Mesendoderm (in vitro differentiated cells): ENCODE results near the gene ARMC3.
"Not testable (repeated sequence)": the region's sequence is repeated elsewhere in the genome, so short reads cannot be mapped to it uniquely, and the experiment has no call there.

Source experiments
- DNase-seq: peaks from one replicate; pipeline ENCODE4 v3.0.0; 2013
- H2AK5ac ChIP-seq: 2 replicates; pipeline ENCODE4 v1.6.1; 2013; ENCODE audit warnings: low read length, inconsistent platforms
- H2BK120ac ChIP-seq: 2 replicates; pipeline ENCODE4 v1.6.1; 2013; ENCODE audit warnings: low read depth, mild to moderate bottlenecking, low read length, moderate library complexity, mixed read lengths
- H2BK15ac ChIP-seq: replicated peaks from 2 replicates; pipeline ENCODE4 v1.6.1; 2013; ENCODE audit warnings: low read depth, mild to moderate bottlenecking, moderate library complexity
- H2BK5ac ChIP-seq: 2 replicates; pipeline ENCODE4 v1.6.1; 2013; ENCODE audit warnings: low read length, inconsistent platforms
- H3K18ac ChIP-seq: 2 replicates; pipeline ENCODE4 v1.6.1; 2013; ENCODE audit warnings: mild to moderate bottlenecking, low read length, mixed read lengths
- H3K23ac ChIP-seq: one replicate; pipeline ENCODE4 v1.6.1; 2013; ENCODE audit warnings: low read length
- H3K27ac ChIP-seq: 2 replicates; pipeline ENCODE4 v1.5.1; 2013; ENCODE audit warnings: low read depth, mild to moderate bottlenecking, inconsistent platforms, low read length, moderate library complexity
- H3K27me3 ChIP-seq: 2 replicates; pipeline ENCODE4 v1.6.1; 2013; ENCODE audit warnings: low read length, control low read depth, mild to moderate bottlenecking, inconsistent platforms; ENCODE audit not compliant: insufficient read depth, poor library complexity
- H3K36me3 ChIP-seq: 2 replicates; pipeline ENCODE4 v1.6.1; 2013; ENCODE audit warnings: low read length, inconsistent platforms; ENCODE audit not compliant: control insufficient read depth, insufficient read depth
- H3K4ac ChIP-seq: one replicate; pipeline ENCODE4 v1.6.1; 2013; ENCODE audit warnings: low read depth, mild to moderate bottlenecking, low read length, moderate library complexity
- H3K4me1 ChIP-seq: 2 replicates; pipeline ENCODE4 v1.6.1; 2013; ENCODE audit warnings: low read depth, low read length, inconsistent platforms; ENCODE audit not compliant: control insufficient read depth
- H3K4me2 ChIP-seq: 2 replicates; pipeline ENCODE4 v1.6.1; 2013; ENCODE audit warnings: low read length
- H3K4me3 ChIP-seq: 2 replicates; pipeline ENCODE4 v1.5.1; 2013; ENCODE audit warnings: mild to moderate bottlenecking, low read length
- H3K56ac ChIP-seq: one replicate; pipeline ENCODE4 v1.6.1; 2013; ENCODE audit warnings: low read length
- H3K79me1 ChIP-seq: 2 replicates; pipeline ENCODE4 v1.6.1; 2013; ENCODE audit warnings: low read length, inconsistent platforms
- H3K79me2 ChIP-seq: 2 replicates; pipeline ENCODE4 v1.6.1; 2013; ENCODE audit warnings: mild to moderate bottlenecking, low read length; ENCODE audit not compliant: control insufficient read depth, insufficient read depth
- H3K9ac ChIP-seq: 2 replicates; pipeline ENCODE4 v1.6.1; 2013; ENCODE audit warnings: low read length, inconsistent platforms
- H4K5ac ChIP-seq: one replicate; pipeline ENCODE4 v1.6.1; 2013; ENCODE audit warnings: low read length
- H4K8ac ChIP-seq: one replicate; pipeline ENCODE4 v1.6.1; 2013; ENCODE audit warnings: low read depth, mild to moderate bottlenecking, control low read depth, low read length, moderate library complexity
- WGBS: extraction: QIAGEN DNeasy Blood & Tissue Kit; methylation state at CpG from one replicate; pipeline ENCODE4 v1.1.7; 2013; ENCODE audit warnings: low lambda C conversion rate, missing lambda C conversion rate; ENCODE audit not compliant: insufficient coverage; ENCODE audit errors: extremely low coverage; 5-methylcytosine and 5-hydroxymethylcytosine counted together

ARMC3 gene

GRCh38 chr10:22913474-22914092, 14.3 kb upstream of the ARMC3 start:
- H3K4me2 ChIP-seq = no peak overlapping the region
- no peak overlapping the region for H3K18ac ChIP-seq
- no peak overlapping the region for H4K8ac ChIP-seq
- WGBS = no CpG with 5 or more reads among the region's 6 CpGs
- H3K36me3 ChIP-seq = no peaks in the 10 kb centered on the region
- H3K4me1 ChIP-seq = no peaks in the 10 kb centered on the region
- H3K56ac ChIP-seq = no peak overlapping the region
- H3K79me2 ChIP-seq = no peaks in the 10 kb centered on the region
- H3K4me3 ChIP-seq = no peak overlapping the region
- DNase-seq = no peak
- H2BK120ac ChIP-seq = no peak overlapping the region
- no peak overlapping the region for H3K9ac ChIP-seq
- H3K27ac ChIP-seq = no peak overlapping the region
- H2BK15ac ChIP-seq = no peak overlapping the region
- H2AK5ac ChIP-seq = no peak overlapping the region
- H3K79me1 ChIP-seq = no peaks in the 10 kb centered on the region
- H3K27me3 ChIP-seq = no peaks in the 10 kb centered on the region
- no peak overlapping the region for H4K5ac ChIP-seq
- H3K23ac ChIP-seq = no peak overlapping the region
- H3K4ac ChIP-seq = no peak overlapping the region
- H2BK5ac ChIP-seq = no peak overlapping the region

- Histone ChIP-seq H2BK5ac (no peak overlapping the region), H4K5ac (no peak overlapping the region), H3K36me3 (no peaks in the 10 kb centered on the region), H3K27ac (no peak overlapping the region), H3K23ac (no peak overlapping the region), H4K8ac (no peak overlapping the region), H3K56ac (no peak overlapping the region), H3K9ac (no peak overlapping the region), H3K4ac (no peak overlapping the region), H3K4me3 (no peak overlapping the region), H3K4me2 (no peak overlapping the region), H3K4me1 (no peaks in the 10 kb centered on the region), H3K79me2 (no peaks in the 10 kb centered on the region), H2AK5ac (no peak overlapping the region), H3K79me1 (no peaks in the 10 kb centered on the region), H3K18ac (no peak overlapping the region), H2BK15ac (no peak overlapping the region), H2BK120ac (no peak overlapping the region), H3K27me3 (no peaks in the 10 kb centered on the region)
- WGBS = no CpG with 5 or more reads among the region's 3 CpGs
- DNase-seq = no peak
These were observed 12.5 kb upstream of the ARMC3 start for GRCh38 chr10:22915314-22915713.

- Histone ChIP-seq H2AK5ac (no peak overlapping the region), H3K27ac (no peak overlapping the region), H3K18ac (no peak overlapping the region), H3K4me2 (no peak overlapping the region), H4K5ac (no peak overlapping the region), H3K23ac (no peak overlapping the region), H2BK15ac (no peak overlapping the region), H3K4me1 (no peaks in the 10 kb centered on the region), H4K8ac (no peak overlapping the region), H3K9ac (no peak overlapping the region), H3K79me1 (no peaks in the 10 kb centered on the region), H3K4ac (no peak overlapping the region), H3K79me2 (no peaks in the 10 kb centered on the region), H3K36me3 (no peaks in the 10 kb centered on the region), H3K27me3 (no peaks in the 10 kb centered on the region), H2BK120ac (no peak overlapping the region), H3K56ac (no peak overlapping the region), H2BK5ac (no peak overlapping the region), H3K4me3 (no peak overlapping the region)
- no peak for DNase-seq
- WGBS = no CpG with 5 or more reads among the region's 1 CpG
These were observed 2.8 kb upstream of the ARMC3 start for GRCh38 chr10:22925088-22925487.

GRCh38 chr10:22927166-22927565, 687 bp upstream of the ARMC3 start:
- no peak overlapping the region for H2BK120ac ChIP-seq
- no peak overlapping the region for H4K8ac ChIP-seq
- H3K4me1 ChIP-seq = no peaks in the 10 kb centered on the region
- WGBS = 100% methylated on average over 1 of the region's 9 CpGs
- peak overlapping the region; percentile 73 for H3K4me2 ChIP-seq
- no peak overlapping the region for H2BK15ac ChIP-seq
- no peak overlapping the region for H3K4ac ChIP-seq
- peak overlapping the region; percentile 52 for H3K9ac ChIP-seq
- no peak for DNase-seq
- H3K36me3 ChIP-seq = no peaks in the 10 kb centered on the region
- H3K56ac ChIP-seq = peak overlapping the region; percentile 77
- H3K27ac ChIP-seq = no peak overlapping the region
- no peak overlapping the region for H2BK5ac ChIP-seq
- H4K5ac ChIP-seq = no peak overlapping the region
- H3K4me3 ChIP-seq = no peak overlapping the region
- no peaks in the 10 kb centered on the region for H3K79me2 ChIP-seq
- no peaks in the 10 kb centered on the region for H3K79me1 ChIP-seq
- H3K18ac ChIP-seq = no peak overlapping the region
- no peak overlapping the region for H3K23ac ChIP-seq
- H2AK5ac ChIP-seq = no peak overlapping the region
- no peaks in the 10 kb centered on the region for H3K27me3 ChIP-seq

GRCh38 chr10:22929053-22929452, 1.2 kb downstream of the ARMC3 start:
- DNase-seq, H3K4me3 ChIP-seq, H3K79me1 ChIP-seq, H4K8ac ChIP-seq, H3K4me1 ChIP-seq, H3K79me2 ChIP-seq, H3K4ac ChIP-seq, H3K23ac ChIP-seq, H3K4me2 ChIP-seq, H2BK5ac ChIP-seq, H2BK15ac ChIP-seq, H3K9ac ChIP-seq, H4K5ac ChIP-seq, H2AK5ac ChIP-seq, H3K27ac ChIP-seq, H3K18ac ChIP-seq, H3K56ac ChIP-seq, H2BK120ac ChIP-seq, H3K27me3 ChIP-seq, H3K36me3 ChIP-seq: not testable (repeated sequence)
- WGBS = no CpG with 5 or more reads among the region's 4 CpGs

GRCh38 chr10:22931948-22932347, 4.1 kb downstream of the ARMC3 start:
- Histone ChIP-seq H3K79me2 (no peaks in the 10 kb centered on the region), H4K5ac (no peak overlapping the region), H2AK5ac (no peak overlapping the region), H3K4me2 (no peak overlapping the region), H2BK5ac (no peak overlapping the region), H3K56ac (no peak overlapping the region), H2BK120ac (no peak overlapping the region), H3K36me3 (no peaks in the 10 kb centered on the region), H2BK15ac (no peak overlapping the region), H3K4me3 (no peak overlapping the region), H3K4me1 (no peaks in the 10 kb centered on the region), H3K27me3 (no peaks in the 10 kb centered on the region), H4K8ac (no peak overlapping the region), H3K9ac (no peak overlapping the region), H3K27ac (no peak overlapping the region), H3K23ac (no peak overlapping the region), H3K18ac (no peak overlapping the region), H3K79me1 (no peaks in the 10 kb centered on the region), H3K4ac (no peak overlapping the region)
- no peak for DNase-seq
- WGBS = no CpG with 5 or more reads among the region's 2 CpGs
